ENCODE measurements around the gene MEGF11.

Gene MEGF11

DNA sequence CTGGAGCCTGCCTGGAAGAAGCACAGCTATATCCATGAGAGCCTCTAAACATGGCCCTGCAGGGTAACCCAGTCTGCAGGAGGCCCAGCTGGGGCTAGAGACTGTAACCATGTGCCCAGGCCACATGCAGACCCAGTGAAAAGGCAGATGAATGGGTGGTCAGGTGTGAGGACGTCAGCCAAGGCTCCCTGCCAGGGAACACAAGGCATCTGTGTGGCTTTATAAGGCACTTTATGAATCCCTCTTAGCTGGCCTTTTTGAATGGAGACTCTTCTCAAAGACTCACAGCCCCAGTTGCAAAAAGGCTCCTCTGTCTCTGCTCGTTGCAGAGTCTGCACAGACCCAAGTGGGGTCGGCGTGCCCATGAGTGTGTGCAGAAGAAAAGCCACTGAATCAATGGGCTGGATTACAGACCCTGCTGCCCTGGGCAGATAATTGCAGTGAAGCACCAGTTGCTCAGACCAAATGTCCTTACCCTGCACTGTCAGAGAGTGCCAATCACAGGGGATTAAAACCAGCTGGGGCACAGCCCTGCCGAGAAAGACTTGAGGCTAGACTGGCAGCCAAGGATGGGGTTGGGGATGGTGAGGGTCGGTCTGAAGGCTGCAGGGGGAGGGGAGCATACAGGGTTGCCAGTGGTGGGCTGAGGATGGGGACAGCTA is 230.1 kb downstream of the MEGF11 start:
- no peak overlapping the region for H3K4me3 ChIP-seq (ENCODE audit: insufficient read length, low read depth)
- no peak overlapping the region for H3K9ac ChIP-seq (ENCODE audit: insufficient read length, low read depth)
- no peaks in the 10 kb centered on the region for H3K36me3 ChIP-seq (ENCODE audit: insufficient read depth, insufficient read length, low read length)
- no peaks in the 10 kb centered on the region for H3K9me3 ChIP-seq (ENCODE audit: insufficient read depth, low read length)
- H3K27me3 ChIP-seq (ENCODE audit: insufficient read depth, insufficient read length), result no peaks in the 10 kb centered on the region
- H3K4me1 ChIP-seq (ENCODE audit: insufficient read depth, insufficient read length), result peaks cover 19% of the 10 kb centered on the region
- no peak for DNase-seq (ENCODE audit: low read depth, low spot score)
- TF ChIP-seq YY1 (IDR thresholded peaks at IDR 0.05; ENCODE audit: insufficient read depth, insufficient read length), result no peak
- no peak for TF ChIP-seq ZNF274 (IDR thresholded peaks at IDR 0.05; ENCODE audit: low read depth, low read length)
- no peak for TF ChIP-seq SUZ12 (IDR thresholded peaks at IDR 0.05; ENCODE audit: extremely low read depth, insufficient read depth, insufficient read length)

- H3K9me3 ChIP-seq (ENCODE audit: insufficient read depth, low read length), result no peaks in the 10 kb centered on the region
- no peak overlapping the region for H3K4me3 ChIP-seq (ENCODE audit: insufficient read length, low read depth)
- no peak overlapping the region for H3K9ac ChIP-seq (ENCODE audit: insufficient read length, low read depth)
- H3K36me3 ChIP-seq (ENCODE audit: insufficient read depth, insufficient read length, low read length), result no peaks in the 10 kb centered on the region
- H3K27me3 ChIP-seq (ENCODE audit: insufficient read depth, insufficient read length), result no peaks in the 10 kb centered on the region
- peaks cover 21% of the 10 kb centered on the region for H3K4me1 ChIP-seq (ENCODE audit: insufficient read depth, insufficient read length)
- TF ChIP-seq SUZ12 (IDR thresholded peaks at IDR 0.05; ENCODE audit: extremely low read depth, insufficient read depth, insufficient read length) (no peak), YY1 (IDR thresholded peaks at IDR 0.05; ENCODE audit: insufficient read depth, insufficient read length) (no peak), ZNF274 (IDR thresholded peaks at IDR 0.05; ENCODE audit: low read depth, low read length) (no peak)
- DNase-seq (ENCODE audit: low read depth, low spot score), result no peak
These were observed 231.4 kb downstream of the MEGF11 start for GRCh38 chr15:66022163-66022525.

- Histone ChIP-seq H3K4me3 (ENCODE audit: insufficient read length, low read depth) (no peak overlapping the region), H3K4me1 (ENCODE audit: insufficient read depth, insufficient read length) (peaks cover 21% of the 10 kb centered on the region), H3K9me3 (ENCODE audit: insufficient read depth, low read length) (no peaks in the 10 kb centered on the region), H3K27me3 (ENCODE audit: insufficient read depth, insufficient read length) (no peaks in the 10 kb centered on the region), H3K9ac (ENCODE audit: insufficient read length, low read depth) (no peak overlapping the region), H3K36me3 (ENCODE audit: insufficient read depth, insufficient read length, low read length) (no peaks in the 10 kb centered on the region)
- DNase-seq (ENCODE audit: low read depth, low spot score), result no peak
- TF ChIP-seq SUZ12 (IDR thresholded peaks at IDR 0.05; ENCODE audit: extremely low read depth, insufficient read depth, insufficient read length) (no peak), ZNF274 (IDR thresholded peaks at IDR 0.05; ENCODE audit: low read depth, low read length) (no peak), YY1 (IDR thresholded peaks at IDR 0.05; ENCODE audit: insufficient read depth, insufficient read length) (no peak)
These were observed 231.9 kb downstream of the MEGF11 start for GRCh38 chr15:66021496-66022162.

GRCh38 chr15:66019826-66020398 is 233.6 kb downstream of the MEGF11 start:
- H3K36me3 ChIP-seq (ENCODE audit: insufficient read depth, insufficient read length, low read length), result no peaks in the 10 kb centered on the region
- H3K27me3 ChIP-seq (ENCODE audit: insufficient read depth, insufficient read length), result no peaks in the 10 kb centered on the region
- TF ChIP-seq ZNF274 (IDR thresholded peaks at IDR 0.05; ENCODE audit: low read depth, low read length), result no peak
- no peak for TF ChIP-seq YY1 (IDR thresholded peaks at IDR 0.05; ENCODE audit: insufficient read depth, insufficient read length)
- no peak for TF ChIP-seq SUZ12 (IDR thresholded peaks at IDR 0.05; ENCODE audit: extremely low read depth, insufficient read depth, insufficient read length)
- H3K4me3 ChIP-seq (ENCODE audit: insufficient read length, low read depth), result no peak overlapping the region
- peaks cover 16% of the 10 kb centered on the region for H3K4me1 ChIP-seq (ENCODE audit: insufficient read depth, insufficient read length)
- no peak for DNase-seq (ENCODE audit: low read depth, low spot score)
- H3K9ac ChIP-seq (ENCODE audit: insufficient read length, low read depth), result no peak overlapping the region
- H3K9me3 ChIP-seq (ENCODE audit: insufficient read depth, low read length), result no peaks in the 10 kb centered on the region

DNA sequence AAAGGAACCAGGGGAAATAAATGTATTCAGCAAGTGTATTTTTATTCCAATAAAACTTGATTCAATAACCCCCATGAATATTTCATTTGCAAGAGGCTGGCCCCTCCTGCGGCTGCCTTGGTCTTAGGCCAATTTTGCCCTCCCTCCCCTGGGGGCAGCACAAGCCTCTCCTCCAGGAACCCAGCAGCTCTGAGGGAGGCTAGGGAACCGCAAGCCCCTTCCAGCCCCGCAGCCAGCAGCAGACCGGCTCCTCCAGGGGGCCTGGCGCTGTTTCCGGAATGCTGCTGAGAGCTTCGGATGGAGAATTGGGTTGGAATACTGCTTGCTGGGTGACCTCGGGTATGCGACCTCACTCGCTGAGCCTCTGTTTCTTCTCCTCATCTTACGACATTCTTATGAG is 234.2 kb downstream of the MEGF11 start:
- Histone ChIP-seq H3K9me3 (ENCODE audit: insufficient read depth, low read length) (no peaks in the 10 kb centered on the region), H3K9ac (ENCODE audit: insufficient read length, low read depth) (no peak overlapping the region), H3K36me3 (ENCODE audit: insufficient read depth, insufficient read length, low read length) (no peaks in the 10 kb centered on the region), H3K4me3 (ENCODE audit: insufficient read length, low read depth) (no peak overlapping the region), H3K27me3 (ENCODE audit: insufficient read depth, insufficient read length) (no peaks in the 10 kb centered on the region), H3K4me1 (ENCODE audit: insufficient read depth, insufficient read length) (peaks cover 16% of the 10 kb centered on the region)
- TF ChIP-seq YY1 (IDR thresholded peaks at IDR 0.05; ENCODE audit: insufficient read depth, insufficient read length), result no peak
- no peak for TF ChIP-seq ZNF274 (IDR thresholded peaks at IDR 0.05; ENCODE audit: low read depth, low read length)
- no peak for TF ChIP-seq SUZ12 (IDR thresholded peaks at IDR 0.05; ENCODE audit: extremely low read depth, insufficient read depth, insufficient read length)
- DNase-seq (ENCODE audit: low read depth, low spot score), result no peak

DNA sequence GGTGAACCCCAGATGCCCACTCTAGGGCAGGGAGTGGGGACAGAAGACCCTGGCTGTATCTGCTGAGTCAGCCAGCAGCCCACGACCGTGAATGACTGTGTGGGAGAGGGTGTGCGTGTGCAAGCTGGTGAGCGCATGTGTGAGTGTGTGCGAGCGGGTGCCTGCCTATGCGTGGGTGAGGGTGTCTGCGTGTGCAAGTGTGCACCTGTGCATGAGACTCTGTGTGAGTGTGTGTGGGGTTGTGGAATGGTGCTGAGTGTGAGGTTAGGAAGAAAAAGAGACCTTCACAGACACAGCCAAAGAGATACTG is 235.1 kb downstream of the MEGF11 start:
- H3K27me3 ChIP-seq (ENCODE audit: insufficient read depth, insufficient read length), result no peaks in the 10 kb centered on the region
- no peaks in the 10 kb centered on the region for H3K9me3 ChIP-seq (ENCODE audit: insufficient read depth, low read length)
- no peak overlapping the region for H3K9ac ChIP-seq (ENCODE audit: insufficient read length, low read depth)
- H3K4me1 ChIP-seq (ENCODE audit: insufficient read depth, insufficient read length), result peaks cover 10% of the 10 kb centered on the region
- H3K36me3 ChIP-seq (ENCODE audit: insufficient read depth, insufficient read length, low read length), result no peaks in the 10 kb centered on the region
- DNase-seq (ENCODE audit: low read depth, low spot score), result no peak
- no peak for TF ChIP-seq YY1 (IDR thresholded peaks at IDR 0.05; ENCODE audit: insufficient read depth, insufficient read length)
- TF ChIP-seq SUZ12 (IDR thresholded peaks at IDR 0.05; ENCODE audit: extremely low read depth, insufficient read depth, insufficient read length), result no peak
- TF ChIP-seq ZNF274 (IDR thresholded peaks at IDR 0.05; ENCODE audit: low read depth, low read length), result no peak
- no peak overlapping the region for H3K4me3 ChIP-seq (ENCODE audit: insufficient read length, low read depth)

DNA sequence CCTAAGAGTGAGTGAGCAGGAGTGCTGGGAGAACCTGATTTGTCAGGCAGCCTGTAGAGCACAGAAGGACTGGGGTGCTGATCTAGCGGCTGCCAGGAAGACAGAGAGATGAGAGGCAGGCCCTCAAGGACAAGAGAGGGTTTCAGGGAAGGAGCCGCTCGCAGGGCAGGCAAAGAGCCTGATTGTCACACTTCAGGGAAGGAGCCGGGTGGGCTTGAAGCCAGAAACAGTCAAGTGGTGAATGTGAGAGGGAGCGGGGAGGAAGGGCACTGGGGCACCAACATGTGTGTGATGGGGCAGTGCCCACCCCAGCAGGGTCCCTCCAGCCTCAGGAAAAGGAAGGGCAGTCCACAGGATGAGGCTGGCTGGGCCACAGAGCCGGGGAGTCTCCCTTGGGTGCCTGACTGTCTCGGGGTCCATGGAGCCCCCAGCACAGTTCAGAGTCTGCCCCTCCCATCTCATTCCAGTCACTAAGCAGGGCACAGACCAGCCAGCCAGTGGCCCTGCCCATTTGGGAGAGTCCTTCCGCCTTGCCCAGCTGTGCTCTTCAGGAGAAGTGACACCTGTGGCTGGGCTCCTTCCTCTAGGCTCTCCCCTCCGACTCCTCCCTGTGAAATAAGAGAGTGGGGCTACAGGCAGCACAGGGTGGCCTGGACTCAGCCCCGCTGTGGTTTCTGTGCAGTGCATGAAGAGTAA is 235.6 kb downstream of the MEGF11 start:
- no peaks in the 10 kb centered on the region for H3K9me3 ChIP-seq (ENCODE audit: insufficient read depth, low read length)
- H3K9ac ChIP-seq (ENCODE audit: insufficient read length, low read depth), result no peak overlapping the region
- peaks cover 6% of the 10 kb centered on the region for H3K4me1 ChIP-seq (ENCODE audit: insufficient read depth, insufficient read length)
- TF ChIP-seq ZNF274 (IDR thresholded peaks at IDR 0.05; ENCODE audit: low read depth, low read length) (no peak), SUZ12 (IDR thresholded peaks at IDR 0.05; ENCODE audit: extremely low read depth, insufficient read depth, insufficient read length) (no peak), YY1 (IDR thresholded peaks at IDR 0.05; ENCODE audit: insufficient read depth, insufficient read length) (no peak)
- H3K36me3 ChIP-seq (ENCODE audit: insufficient read depth, insufficient read length, low read length), result no peaks in the 10 kb centered on the region
- H3K4me3 ChIP-seq (ENCODE audit: insufficient read length, low read depth), result no peak overlapping the region
- H3K27me3 ChIP-seq (ENCODE audit: insufficient read depth, insufficient read length), result no peaks in the 10 kb centered on the region
- DNase-seq (ENCODE audit: low read depth, low spot score), result no peak
